Activated CD4-positive, alpha-beta T cell treated with anti-CD3 and anti-CD28 coated beads, Interleukin-2, amount 50 U/mL, for 24 hours (primary cell): Measurements from ENCODE around the gene WWC2.
"Not testable (repeated sequence)": the region's sequence is repeated elsewhere in the genome, so short reads cannot be mapped to it uniquely, and the experiment has no call there.

Source experiments
- DNase-seq, 2 donors: peaks; one replicate each; pipeline ENCODE4 v3.0.0-alpha.2; 2020; ENCODE audit warnings: low read depth in 1 of 2, low spot score in 1 of 2

WWC2 gene

DNA sequence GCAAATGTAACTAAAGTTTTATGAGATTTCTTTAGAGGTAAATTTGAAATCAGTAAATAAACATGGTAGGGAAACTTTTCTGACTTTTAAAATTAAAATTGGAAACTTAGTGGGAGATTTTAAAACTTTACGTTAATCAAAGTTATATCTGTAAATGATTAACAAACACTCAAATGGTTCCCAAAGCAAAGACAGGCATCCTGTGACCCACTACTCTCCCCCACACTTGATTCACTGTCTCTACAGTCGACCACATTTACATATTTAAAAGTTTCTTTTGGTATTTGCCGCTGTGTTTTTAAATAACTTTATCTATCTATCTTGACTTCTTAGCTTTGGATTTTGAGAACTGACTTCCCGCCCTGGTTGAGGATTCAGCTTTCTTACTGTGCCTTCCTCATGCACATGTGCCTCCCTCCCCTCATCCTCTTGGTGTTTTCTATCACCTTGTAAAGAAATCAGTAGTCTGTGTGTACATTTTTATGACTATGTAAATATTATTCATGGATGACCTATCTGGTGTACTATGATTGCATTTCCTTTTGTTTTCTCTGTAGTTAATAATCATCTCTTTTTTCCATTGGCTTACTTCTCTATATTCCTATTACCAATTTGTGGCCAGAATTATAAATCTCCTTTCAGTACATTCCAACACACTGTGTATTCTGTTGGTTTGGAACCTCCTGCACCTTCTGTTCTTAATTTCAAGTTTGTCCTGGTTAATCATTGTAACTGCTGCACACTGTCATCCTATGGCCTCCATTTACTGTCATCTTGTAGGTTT lies 72.6 kb downstream of the WWC2 start:
- DNase-seq, result no peak

DNA sequence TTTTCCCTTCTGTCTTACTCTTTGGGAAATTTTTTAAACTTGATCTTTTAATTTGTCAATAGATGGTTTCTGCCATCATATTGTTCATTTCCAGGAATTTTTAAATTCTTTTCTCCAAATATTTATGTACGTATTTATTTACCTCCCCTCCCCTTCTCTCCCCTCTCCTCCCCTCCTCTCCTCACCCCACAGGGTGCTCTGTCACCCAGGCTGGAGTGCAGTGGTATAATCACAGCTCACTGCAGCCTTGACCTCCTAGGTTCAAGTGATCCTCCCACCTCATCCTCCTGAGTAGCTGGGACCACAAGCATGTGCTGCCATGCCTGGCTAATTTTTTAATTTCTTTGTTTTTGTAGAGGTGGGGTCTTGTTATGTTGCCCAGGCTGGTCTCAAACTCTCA lies 73.8 kb downstream of the WWC2 start:
- no peak for DNase-seq

DNA sequence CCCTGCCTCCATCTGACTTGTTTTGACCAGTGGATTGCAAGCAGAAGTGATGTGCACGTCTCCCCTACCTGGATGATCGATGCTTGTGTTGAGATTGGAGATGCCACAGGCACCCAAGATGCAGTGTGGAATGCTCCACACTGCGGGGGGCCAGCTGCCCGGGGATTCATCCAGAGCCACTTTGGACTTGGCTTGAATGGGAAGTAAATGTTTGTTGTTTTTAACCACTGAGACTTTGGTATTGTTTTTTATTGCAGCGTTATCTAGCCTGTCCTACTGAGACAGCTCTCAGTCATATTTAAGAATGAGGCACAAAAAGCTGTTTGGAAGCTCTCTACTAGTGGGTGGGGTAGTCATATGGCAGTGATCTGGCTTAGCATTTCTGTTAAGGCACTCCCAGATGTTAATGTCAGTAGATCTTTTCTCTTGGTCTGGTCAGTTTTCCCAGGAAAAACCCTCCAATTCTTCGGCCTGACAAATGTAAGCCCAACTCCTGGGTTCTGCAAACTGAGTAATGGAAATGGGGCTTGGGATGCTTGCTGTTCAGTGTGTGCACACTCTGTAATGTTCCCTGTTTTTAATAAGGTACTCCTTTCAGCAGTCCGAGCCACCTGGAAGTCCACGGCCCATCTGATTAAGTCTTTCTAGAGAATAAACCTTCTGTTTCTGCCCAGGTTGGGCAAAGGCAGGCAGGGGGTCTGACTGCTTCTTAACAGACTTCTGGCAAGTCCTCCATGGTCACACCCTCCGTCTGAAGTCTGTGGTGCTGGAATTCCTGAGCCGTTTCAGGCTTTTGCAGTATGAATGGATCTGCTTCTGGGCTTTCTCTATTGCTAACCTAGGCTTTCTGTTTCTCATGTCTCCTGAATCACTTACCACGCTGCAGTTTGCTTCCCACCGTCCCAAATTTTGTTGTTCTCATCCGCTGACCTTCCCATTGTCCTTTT lies 74.8 kb downstream of the WWC2 start:
- no peak for DNase-seq

DNA sequence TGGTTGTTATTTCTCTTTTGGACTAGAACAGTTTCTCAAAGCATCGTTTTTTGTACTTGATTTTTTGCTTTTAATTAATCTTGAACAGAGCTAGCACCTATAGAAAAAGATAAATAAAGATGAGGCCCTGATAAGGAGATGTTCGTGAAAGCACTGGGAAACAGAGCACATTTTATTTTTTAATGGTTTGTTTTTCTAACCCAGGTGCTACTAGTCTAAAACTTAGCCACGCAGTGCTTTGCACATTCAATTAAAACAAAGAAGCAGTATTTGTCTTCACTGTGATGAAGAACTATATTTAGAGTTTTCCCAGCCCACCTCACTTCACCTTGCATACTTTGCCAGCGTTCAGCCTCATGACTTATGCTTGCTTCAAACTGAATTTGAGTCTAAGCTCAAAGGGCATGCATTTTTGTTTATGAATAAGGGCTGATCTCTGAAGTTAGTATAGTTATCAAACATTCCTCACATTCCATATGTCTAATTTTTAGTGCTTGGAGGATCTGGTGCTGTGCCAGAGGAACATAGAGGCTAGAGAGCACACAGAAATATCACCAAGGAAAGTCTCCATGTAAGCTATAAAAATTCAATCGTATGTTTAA lies 76.7 kb downstream of the WWC2 start:
- DNase-seq, result no peak

DNA sequence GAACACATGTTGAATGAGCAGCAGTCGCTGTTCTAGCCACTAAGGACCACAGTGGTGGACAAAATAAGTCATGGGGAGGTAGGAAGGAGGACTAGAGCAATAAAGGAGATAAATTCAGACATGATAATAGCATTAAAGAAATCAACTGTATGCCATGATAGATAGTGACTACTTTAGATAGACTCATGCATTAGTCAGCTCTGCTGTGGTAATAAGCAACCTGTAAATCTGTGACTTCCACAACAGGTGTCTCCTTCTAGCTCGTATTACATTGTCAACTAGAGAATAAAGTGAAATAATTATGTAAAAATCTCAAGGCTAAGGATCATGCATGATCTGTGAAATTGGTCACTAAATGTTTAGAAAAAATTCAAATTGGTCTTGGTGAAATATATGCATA lies 77.9 kb downstream of the WWC2 start:
- no peak for DNase-seq

DNA sequence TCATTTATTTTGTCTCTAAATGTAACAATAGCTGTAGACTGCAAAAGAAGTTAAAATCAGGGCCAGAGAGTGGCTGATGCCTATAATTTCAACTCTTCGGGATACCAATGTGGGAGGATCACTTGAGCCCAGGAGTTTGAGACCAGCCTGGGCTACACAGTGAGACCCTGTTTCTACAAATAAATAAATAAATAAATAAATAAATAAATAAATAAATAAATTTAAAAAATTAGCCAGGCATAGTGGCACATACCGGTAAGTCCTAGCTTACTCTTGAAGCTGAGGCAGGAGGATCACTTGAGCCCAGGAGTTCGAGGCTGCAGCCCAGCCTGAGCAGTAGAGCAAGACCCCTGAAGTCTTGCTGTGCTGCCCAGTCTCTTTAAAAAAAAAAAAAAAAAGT lies 79.1 kb downstream of the WWC2 start:
- DNase-seq, result no peak

DNA sequence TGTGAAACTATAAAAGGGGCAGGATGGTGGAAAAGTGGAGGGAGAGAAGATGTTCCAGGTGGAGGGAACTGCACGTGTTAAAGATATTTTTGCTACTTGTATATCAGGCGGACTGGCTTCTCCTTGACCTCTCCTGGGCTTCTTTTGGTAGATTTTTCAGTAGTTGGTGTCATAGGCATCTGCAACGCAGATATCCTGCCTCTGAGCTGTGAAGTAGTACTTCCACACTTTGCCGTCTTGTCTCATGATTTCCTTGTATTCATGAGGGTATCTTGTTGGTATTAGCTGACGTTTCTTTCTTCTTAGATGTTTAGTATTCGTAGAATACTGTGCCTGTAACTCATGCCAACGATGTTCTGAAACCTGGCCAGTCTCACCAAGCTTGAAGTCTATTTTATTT lies 81.0 kb downstream of the WWC2 start:
- no peak for DNase-seq

DNA sequence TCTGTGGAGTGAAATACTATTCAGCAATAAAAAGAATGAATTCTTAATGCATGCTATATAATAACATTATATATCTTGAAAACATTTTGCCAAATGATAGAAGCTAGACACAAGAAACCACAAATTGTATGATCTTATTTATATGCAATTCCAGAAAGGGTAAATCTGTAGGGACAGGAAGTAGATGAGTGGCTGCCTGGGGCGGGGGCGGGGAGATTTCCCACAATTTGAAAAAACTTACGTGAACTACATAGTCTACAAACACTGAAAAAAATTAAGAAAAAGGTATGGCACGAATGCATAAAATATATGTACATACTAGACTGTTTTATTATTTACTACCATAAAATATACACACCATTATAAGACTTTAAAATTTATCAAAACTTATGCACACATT lies 81.6 kb downstream of the WWC2 start:
- DNase-seq, result no peak

DNA sequence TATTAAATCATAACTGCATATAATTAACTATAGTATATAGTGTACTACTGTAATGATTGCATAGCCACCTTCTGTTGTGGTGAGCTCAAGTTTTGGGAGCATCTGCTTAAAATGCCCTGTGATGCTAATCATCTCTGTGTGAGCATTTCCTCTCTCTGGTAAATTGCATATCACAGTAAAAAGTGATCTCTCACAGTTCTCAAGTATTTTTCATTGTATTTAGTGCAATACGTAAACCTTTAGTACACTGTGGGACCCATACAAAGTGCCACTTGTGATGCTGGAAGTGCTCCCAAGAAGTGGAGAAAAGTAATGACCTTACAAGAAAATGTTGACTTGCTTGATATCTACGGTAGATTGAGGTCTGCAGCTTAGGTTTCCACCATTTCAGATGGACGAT lies 82.0 kb downstream of the WWC2 start:
- DNase-seq, result no peak

DNA sequence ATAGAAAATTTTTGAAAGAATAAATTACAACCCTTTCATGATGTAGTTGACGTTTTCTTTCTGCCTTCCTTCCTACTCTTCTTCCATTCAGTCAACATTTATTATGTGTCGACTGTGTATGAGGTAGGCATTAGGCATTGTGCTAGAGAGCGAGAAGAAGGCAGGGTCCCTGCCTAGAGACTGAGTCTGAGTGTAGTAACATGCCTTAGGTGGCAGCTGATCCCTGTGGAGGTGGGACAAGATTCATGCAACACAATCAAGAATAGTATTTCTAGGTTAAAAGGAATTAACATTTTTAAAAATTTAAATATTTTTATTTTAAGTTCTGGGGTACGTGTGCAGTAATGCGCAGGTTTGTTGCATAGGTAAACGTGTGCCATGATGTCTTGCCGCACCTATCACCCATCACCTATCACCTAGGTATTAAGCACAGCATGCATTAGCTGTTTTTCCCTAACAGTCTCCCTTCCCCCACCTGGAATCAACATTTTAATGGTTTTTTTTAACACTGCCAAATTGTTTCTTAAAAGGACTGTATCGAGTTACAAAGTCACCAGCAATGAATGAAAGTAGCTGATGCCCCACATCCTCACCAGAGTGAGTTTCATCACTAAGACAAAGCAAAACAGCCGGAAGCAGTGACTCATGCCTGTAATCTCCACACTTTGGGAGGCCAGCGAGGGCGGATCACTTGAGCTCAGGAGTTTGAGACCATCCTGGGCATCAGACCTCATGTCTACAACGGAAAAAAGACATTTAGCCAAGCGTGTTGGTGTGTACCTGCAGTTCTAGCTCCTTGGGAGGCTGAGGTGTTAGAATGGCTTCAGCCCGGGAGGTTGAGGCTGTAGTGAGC lies 84.0 kb downstream of the WWC2 start:
- DNase-seq, result peak in 1 of 2 donors; percentile 14

DNA sequence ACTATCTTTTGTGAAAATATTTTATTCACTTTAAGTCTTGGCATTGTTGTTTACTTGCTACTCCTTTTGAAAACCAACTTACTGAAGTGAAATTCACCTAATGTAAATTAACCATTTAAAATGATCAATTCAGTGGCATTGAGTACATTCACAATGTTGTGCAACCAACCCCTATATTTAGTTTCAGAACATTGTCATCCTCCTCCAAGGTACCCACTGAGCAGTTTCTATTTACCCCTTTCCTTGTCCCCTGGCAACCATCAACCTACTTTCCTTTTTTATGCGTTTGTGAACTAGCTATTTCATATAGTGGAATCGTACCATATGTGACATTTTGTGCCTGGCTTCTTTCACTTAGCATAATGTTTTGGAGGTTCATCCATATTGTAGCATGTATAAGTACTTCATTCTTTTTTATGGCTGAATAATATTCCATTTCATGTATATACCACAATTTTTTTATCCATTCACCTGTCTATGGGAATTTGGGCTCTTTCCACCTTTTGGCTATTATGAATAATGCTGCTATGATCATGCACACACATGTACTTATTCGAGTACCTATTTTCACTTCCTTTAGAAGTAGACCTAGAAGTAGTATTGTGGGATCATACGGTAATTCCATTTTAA lies 85.0 kb downstream of the WWC2 start:
- DNase-seq, result no peak

DNA sequence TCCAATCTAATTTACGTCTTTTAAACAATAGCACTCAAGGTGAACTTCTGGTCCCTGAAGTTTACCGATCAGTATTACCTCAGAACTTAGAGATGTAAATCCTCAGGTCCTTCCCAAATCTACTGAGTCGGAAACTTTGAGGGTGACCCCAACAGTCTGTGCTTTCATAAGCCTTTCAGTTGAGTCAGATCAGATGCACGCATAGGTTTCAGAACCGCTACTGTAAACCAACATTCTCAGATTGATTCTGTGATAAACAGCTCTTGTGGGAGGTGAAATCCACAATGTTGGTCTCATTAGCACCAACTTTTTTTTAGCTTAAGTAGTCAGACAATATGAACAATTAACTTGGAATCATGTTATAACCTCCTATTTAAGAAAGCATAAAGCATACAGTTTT lies 86.0 kb downstream of the WWC2 start:
- DNase-seq, result peak in 1 of 2 donors; percentile 17

DNA sequence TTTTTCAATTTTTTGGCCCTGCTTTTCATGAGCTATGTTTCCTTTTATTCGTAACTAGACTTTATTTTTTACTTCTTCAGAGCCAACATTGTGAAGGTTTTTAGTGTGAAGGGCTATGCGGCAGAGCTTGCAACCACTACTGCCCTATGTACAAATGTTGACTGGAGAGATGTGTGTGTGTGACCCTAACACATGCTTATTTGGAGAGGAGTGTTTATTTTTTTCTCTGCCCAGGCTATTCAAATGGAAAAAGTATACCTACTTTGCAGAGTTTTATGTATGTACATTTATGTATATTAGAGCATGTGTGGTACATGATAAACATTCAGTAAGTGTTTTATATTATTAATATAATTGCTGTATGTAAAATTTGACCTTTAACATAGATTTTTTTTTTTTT lies 86.5 kb downstream of the WWC2 start:
- DNase-seq, result no peak

DNA sequence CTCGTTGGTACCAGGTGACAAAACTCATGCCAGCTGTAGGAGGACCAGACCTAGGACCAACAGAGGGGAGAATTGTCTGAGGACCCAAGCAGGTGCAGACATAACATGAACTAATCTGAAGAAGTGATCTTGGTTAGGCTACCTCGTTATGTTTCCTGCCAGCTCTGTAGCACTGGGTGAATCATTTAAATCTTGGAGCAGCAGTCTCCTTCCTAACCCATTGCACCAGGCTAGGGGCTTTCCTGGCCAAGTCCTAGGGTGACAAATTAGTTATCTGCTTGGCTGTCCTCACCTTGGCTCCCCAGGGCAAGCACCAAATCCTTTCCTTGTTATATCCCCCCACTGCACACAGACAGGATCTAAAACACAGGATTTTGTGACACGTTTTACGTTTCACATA lies 87.8 kb downstream of the WWC2 start:
- no peak for DNase-seq

DNA sequence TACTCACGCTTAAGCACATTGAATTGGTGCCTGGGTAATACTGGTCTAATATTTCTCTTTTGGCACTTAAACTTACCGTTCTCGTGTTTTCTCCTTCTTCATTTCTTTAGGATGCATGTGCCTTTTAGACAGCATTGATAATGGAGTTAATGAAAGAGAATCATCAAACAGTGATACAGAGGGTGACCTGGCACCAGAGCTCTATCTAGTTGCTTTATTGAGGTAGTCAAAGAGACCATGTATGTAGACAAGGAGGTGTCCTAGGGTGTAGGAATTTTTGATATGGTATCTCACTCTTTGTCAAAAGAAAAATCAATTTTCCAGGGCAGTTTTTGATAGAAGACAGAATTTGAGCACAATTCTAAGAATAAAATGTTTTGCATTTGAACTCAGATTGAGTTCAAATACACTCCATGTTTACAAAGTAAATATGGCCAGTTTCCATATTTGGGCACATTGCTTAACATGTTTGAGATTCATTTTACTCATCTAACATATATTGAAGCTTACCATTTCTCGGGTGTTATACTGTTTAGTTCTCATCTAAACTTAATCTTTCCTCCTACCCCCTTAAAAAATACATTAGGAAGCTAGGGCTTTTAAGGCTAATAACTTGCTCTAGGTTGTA lies 92.0 kb downstream of the WWC2 start:
- no peak for DNase-seq

DNA sequence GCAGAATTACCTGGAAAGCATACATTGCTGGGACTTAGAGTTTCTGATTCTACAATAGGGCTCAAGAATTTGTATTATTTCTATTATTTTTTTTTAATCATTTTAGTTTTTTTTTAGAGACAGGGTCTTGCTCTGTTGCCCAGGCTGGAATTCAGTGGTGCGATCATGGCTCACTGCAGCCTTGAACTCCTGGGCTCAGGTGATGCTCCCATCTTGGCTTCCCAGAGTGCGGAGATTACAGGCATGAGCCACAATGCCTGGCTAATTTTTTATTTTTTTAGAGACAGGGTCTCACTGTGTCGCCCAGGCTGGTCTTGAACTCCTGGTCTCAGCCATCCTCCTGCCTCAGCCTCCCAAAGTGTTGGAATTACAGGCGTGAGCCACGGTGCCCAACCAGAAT lies 92.6 kb downstream of the WWC2 start:
- DNase-seq, result no peak

DNA sequence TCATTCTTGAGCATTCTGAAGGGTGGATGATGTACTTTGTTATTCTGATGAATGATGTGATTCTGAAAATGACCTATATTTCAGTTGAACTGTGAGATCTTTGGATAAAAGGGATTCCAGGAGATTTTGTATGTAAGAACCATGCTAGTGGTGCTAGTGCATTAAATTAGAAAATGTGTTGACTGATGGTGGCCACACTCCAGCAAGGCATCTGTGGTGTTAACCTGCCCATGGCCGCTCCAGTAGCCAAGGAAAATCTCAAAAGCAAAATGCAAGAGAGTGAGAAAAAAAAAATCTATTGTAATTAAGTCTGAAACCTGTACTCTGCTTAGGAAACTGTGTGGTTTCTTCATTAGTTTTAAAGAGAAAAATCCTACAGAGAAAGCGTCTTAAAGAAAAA lies 93.5 kb downstream of the WWC2 start:
- DNase-seq, result no peak

DNA sequence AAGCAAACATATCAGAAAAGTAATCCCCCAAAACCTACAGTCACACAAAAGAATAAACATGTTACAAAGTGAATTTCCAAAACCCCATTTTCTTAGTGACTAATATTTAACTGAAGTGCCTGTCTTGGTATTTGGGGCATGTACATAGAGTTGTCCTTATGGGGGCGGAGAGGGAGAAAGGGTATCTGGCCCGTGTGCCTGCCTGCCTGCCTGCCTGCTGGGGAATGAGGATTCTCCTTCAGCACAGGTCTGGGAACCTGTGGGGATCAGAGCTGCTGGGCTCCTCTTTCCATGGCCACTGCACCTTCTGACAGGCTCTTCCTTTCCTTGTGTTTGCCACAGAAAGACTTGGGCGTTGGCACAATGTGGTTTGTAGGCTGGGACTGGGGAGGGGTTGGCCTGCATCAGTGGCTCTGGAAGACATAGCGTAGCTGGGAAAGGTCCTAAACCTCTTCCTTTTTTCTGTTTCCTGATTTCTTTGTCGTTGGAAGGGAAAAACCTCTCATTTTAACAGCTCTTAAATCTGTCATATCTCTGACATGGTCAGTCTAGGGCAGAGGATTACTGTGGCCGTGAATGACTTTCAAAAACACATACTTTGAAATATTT lies 94.8 kb downstream of the WWC2 start:
- DNase-seq, result not testable (repeated sequence)

DNA sequence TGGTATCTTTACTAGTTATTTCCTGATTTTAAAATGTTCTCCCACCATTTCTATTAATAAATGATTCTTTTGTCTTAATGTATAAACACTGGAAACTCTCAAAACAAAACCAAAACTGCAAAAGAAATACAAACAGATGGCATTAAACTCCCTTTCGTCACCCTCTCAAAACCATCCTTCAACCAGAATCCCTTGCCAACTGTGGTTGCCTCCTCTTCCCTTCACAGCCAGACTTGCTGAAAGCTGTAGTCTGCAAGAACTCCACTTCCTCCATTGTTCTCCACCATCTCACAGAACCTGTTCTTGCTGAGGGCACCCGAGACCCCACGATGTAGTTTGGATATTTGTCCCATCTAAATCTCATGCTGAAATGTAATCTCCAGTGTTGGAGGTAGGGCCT lies 96.5 kb downstream of the WWC2 start:
- DNase-seq, result no peak

DNA sequence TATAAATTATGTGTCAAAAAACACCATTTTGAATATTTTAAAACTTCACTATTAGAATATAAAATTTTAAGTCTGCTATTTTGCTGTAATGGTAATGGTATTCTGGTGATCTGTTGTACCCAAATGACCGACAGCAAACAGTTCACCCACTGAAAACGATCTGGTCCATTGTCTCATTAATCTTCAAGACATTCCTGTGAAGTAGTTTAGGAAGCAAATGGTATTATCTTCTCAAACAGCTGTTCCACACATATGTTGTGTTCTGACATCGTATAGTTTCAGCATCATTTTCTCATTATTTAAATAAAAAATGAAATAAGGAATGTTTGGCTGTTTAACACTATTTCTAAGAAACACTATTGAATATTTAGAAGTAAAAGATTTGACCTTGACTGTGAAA lies 98.1 kb downstream of the WWC2 start:
- DNase-seq, result no peak
